HEK293T (cell line): Measurements from ENCODE around the gene AIFM1.
"Not testable (repeated sequence)": the region's sequence is repeated elsewhere in the genome, so short reads cannot be mapped to it uniquely, and the experiment has no call there.

Experiments
- ARNT ChIP-seq: fragments of 450-650 bp; IDR thresholded peaks from 2 replicates; pipeline ENCODE4 v1.6.1; 2017; ENCODE audit warnings: mild to moderate bottlenecking
- BHLHE40 ChIP-seq: fragments of 450-650 bp; IDR thresholded peaks from 2 replicates; pipeline ENCODE4 v1.6.1; 2016; ENCODE audit warnings: mild to moderate bottlenecking, moderate library complexity, borderline replicate concordance
- ELF4 ChIP-seq: fragments of 450-650 bp; IDR thresholded peaks from 2 replicates; pipeline ENCODE4 v1.6.1; 2017; ENCODE audit warnings: antibody characterized with exemption
- FOXA1 ChIP-seq: fragments of 450-650 bp; IDR thresholded peaks from 2 replicates; pipeline ENCODE4 v1.6.1; 2016; ENCODE audit warnings: mild to moderate bottlenecking
- FOXM1 ChIP-seq: fragments of 450-650 bp; IDR thresholded peaks from 2 replicates; pipeline ENCODE4 v1.6.1; 2017; ENCODE audit warnings: mild to moderate bottlenecking, borderline replicate concordance
- L3MBTL2 ChIP-seq: fragments of 450-650 bp; conservative IDR thresholded peaks from 2 replicates; pipeline ENCODE4 v1.6.1; 2016; ENCODE audit warnings: mild to moderate bottlenecking
- LEF1 ChIP-seq: fragments of 450-650 bp; IDR thresholded peaks from 2 replicates; pipeline ENCODE4 v1.6.1; 2017; ENCODE audit warnings: mild to moderate bottlenecking, borderline replicate concordance
- PKNOX1 ChIP-seq: fragments of 450-650 bp; IDR thresholded peaks from 2 replicates; pipeline ENCODE4 v1.6.1; 2016
- SP1 ChIP-seq: fragments of 450-650 bp; IDR thresholded peaks from 2 replicates; pipeline ENCODE4 v1.6.1; 2017
- SUZ12 ChIP-seq: fragments of 450-650 bp; IDR thresholded peaks from 2 replicates; pipeline ENCODE4 v1.6.1; 2016; ENCODE audit warnings: mild to moderate bottlenecking
- TARDBP ChIP-seq: fragments of 450-650 bp; IDR thresholded peaks from 2 replicates; pipeline ENCODE4 v1.6.1; 2016
- ZNF384 ChIP-seq: fragments of 450-650 bp; IDR thresholded peaks from 2 replicates; pipeline ENCODE4 v1.6.1; 2016

GRCh38 chrX:130115119-130115885 is 50.3 kb downstream of the AIFM1 start:
- not testable (repeated sequence) for TF ChIP-seq SUZ12, ELF4, FOXM1, BHLHE40, TARDBP, LEF1, SP1, PKNOX1, ZNF384, FOXA1, L3MBTL2, ARNT
